ENCODE measurements around the gene CBY2. TPM values are rescaled to one million over a fixed set of nuclear protein-coding genes. Genes with fewer than 3 reads are reported as not detected.
"Not testable (repeated sequence)": the region's sequence is repeated elsewhere in the genome, so short reads cannot be mapped to it uniquely, and the experiment has no call there.

Gene CBY2
- total and polyA plus RNA-seq, 8 donors = not detected

DNA sequence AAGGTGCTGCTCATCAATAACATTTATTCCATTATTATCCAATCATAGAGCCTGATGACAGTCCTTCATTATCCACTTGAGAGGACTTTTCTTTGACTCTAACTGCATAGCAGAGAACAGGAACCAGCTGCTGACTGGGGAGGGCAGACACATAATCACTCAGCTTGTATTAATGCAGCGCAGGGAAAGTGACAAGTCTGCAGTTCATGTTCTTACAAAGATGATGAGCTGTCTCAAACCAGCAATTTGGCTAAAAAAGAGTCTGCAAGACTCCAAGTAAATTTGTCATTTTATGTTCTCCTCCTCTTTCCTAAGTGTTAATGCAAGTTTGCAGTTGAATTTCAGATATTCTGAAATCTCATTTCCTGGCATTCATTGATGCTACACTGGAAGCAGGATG is 40.0 kb upstream of the CBY2 start:
- Histone ChIP-seq H3K4me3 (no peak overlapping the region), H3K27ac (no peak overlapping the region), H3K36me3 (no peaks in the 10 kb centered on the region), H3K9me3 (no peaks in the 10 kb centered on the region), H3K4me1 (no peaks in the 10 kb centered on the region), H3K27me3 (no peaks in the 10 kb centered on the region)
- intact Hi-C loops (cut with DNase I) = no loop called here
- TF ChIP-seq, protein P1, sequence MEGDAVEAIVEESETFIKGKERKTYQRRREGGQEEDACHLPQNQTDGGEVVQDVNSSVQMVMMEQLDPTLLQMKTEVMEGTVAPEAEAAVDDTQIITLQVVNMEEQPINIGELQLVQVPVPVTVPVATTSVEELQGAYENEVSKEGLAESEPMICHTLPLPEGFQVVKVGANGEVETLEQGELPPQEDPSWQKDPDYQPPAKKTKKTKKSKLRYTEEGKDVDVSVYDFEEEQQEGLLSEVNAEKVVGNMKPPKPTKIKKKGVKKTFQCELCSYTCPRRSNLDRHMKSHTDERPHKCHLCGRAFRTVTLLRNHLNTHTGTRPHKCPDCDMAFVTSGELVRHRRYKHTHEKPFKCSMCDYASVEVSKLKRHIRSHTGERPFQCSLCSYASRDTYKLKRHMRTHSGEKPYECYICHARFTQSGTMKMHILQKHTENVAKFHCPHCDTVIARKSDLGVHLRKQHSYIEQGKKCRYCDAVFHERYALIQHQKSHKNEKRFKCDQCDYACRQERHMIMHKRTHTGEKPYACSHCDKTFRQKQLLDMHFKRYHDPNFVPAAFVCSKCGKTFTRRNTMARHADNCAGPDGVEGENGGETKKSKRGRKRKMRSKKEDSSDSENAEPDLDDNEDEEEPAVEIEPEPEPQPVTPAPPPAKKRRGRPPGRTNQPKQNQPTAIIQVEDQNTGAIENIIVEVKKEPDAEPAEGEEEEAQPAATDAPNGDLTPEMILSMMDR (IDR thresholded peaks at IDR 0.05) = no peak
- DNase-seq (no peak), ATAC-seq (no peak), FAIRE-seq (no peak)
- WGBS, 2 donors = 76 to 93% methylated on average over 1 of the region's 1 CpG

DNA sequence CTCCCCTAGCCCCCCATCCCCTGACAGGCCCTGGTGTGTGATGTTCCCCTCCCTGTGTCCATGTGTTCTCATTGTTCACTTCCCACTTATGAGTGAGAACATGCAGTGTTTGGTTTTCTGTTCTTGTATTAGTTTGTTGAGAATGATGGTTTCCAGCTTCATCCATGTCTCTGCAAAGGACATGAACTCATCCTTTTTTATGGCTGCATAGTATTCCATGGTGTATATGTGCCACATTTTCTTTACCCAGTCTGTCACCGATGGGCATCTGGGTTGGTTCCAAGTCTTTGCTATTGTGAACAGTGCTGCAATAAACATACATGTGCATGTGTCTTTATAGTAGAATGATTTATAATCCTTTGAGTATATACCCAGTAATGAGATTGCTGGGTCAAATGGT is 39.2 kb upstream of the CBY2 start:
- H3K27ac ChIP-seq; intact Hi-C loops (cut with DNase I); H3K36me3 ChIP-seq; H3K4me1 ChIP-seq; H3K9me3 ChIP-seq; DNase-seq; H3K27me3 ChIP-seq; H3K4me3 ChIP-seq; FAIRE-seq; ATAC-seq: not testable (repeated sequence)
- WGBS, 2 donors = 87 to 90% methylated on average over 1 of the region's 1 CpG

DNA sequence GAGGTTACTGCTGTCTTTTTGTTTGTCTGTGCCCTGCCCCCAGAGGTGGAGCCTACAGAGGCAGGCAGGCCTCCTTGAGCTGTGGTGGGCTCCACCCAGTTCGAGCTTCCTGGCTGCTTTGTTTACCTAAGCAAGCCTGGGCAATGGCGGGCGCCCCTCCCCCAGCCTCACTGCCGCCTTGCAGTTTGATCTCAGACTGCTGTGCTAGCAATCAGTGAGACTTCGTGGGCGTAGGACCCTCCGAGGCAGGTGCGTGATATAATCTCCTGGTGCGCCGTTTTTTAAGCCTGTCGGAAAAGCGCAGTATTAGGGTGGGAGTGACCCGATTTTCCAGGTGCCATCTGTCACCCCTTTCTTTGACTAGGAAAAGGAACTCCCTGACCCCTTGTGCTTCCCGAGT is 32.5 kb upstream of the CBY2 start:
- H3K36me3 ChIP-seq; H3K27me3 ChIP-seq; intact Hi-C loops (cut with DNase I); H3K4me3 ChIP-seq; DNase-seq; H3K4me1 ChIP-seq; H3K9me3 ChIP-seq; ATAC-seq; H3K27ac ChIP-seq; FAIRE-seq: not testable (repeated sequence)
- WGBS, 2 donors = 55 to 64% methylated on average over 10 to 13 of the region's 14 CpGs

DNA sequence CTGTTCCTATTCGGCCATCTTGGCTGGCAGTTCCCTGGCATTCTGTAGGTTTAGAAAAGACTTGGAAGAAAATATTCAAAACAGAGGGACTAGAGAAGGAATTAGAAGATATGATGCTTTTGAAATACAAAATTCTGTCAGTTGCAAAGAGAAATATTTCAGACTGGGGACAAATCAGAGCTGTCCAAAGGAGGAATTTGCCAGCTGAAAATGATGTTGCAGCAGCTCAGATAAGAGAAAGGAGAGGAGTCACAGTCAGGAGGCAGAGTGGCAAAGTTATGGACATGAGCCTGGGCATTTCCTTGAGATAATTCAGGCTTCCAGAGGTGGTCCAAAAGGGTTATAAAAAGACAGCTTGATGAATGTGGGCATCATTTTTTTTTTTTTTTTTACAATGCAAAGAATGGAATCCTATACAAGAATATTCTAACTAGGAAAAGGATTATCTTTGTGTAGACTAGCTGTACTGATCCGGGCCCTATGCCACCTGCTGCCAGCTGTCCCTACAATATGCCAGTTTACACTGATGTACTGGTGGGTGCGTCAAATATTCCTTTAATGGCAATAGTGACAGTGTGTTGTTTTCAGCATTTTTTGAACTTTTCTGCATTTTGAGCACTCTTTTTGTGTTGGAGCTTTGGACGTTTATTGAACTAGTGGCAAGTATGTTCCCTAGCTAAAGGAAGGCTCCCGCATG is 31.8 kb upstream of the CBY2 start:
- H3K9me3 ChIP-seq = no peaks in the 10 kb centered on the region
- intact Hi-C loops (cut with DNase I) = no loop called here
- H3K4me3 ChIP-seq = no peak overlapping the region
- no peak for DNase-seq
- TF ChIP-seq, protein P1 (IDR thresholded peaks at IDR 0.05) = no peak
- no peak for FAIRE-seq
- H3K27ac ChIP-seq = no peak overlapping the region
- H3K27me3 ChIP-seq = no peaks in the 10 kb centered on the region
- 77 to 91% methylated on average over 5 of the region's 5 CpGs for WGBS, 2 donors
- no peaks in the 10 kb centered on the region for H3K4me1 ChIP-seq
- no peak for ATAC-seq
- no peaks in the 10 kb centered on the region for H3K36me3 ChIP-seq

DNA sequence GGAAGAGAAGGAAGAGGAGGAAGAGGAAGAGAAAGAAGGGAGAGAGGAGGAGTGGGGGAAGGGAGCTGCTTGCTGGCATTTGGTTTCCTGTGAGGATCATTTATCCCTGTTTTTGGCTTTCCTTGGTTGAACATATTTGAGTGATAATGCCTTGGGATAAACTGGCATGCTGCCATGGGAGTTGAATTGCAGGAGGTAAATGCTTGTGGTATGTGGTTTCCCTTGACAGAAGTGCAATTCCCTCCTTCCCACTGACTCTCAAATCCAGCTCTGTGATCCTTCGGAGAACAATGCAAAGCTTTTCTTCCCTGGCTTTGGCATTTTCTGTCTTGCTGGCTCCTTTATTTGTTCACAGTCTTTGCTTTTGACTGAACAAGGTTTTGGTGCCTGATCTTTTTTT is 27.2 kb upstream of the CBY2 start:
- ATAC-seq = no peak
- intact Hi-C loops (cut with DNase I) = no loop called here
- Histone ChIP-seq H3K27me3 (no peaks in the 10 kb centered on the region), H3K27ac (no peak overlapping the region), H3K9me3 (no peaks in the 10 kb centered on the region), H3K4me1 (no peaks in the 10 kb centered on the region), H3K4me3 (no peak overlapping the region), H3K36me3 (no peaks in the 10 kb centered on the region)
- FAIRE-seq = no peak
- 39 to 71% methylated on average over 1 of the region's 1 CpG for WGBS, 2 donors
- TF ChIP-seq, protein P1 (IDR thresholded peaks at IDR 0.05) = no peak
- DNase-seq = no peak

DNA sequence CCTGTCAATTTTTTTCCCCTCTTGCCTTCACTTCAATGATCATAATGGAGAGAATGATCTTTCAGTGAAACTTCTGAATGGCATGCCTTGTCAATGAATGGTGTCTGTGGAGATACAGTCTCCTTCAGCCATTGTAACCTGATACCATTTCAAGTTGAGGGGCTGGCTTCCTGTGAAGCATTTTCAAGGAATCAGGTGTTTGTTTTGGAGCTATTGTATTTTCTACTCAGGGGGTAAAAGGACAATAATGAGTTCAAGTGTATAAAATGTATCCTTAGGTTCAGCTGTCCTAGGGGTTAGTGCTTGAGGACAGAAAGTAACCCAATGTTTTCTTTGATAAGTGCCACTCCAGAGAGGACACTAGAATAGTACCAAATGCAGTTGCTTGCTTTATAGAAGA is 23.8 kb upstream of the CBY2 start:
- TF ChIP-seq, protein P1 (IDR thresholded peaks at IDR 0.05) = no peak
- no peaks in the 10 kb centered on the region for H3K36me3 ChIP-seq
- no peaks in the 10 kb centered on the region for H3K9me3 ChIP-seq
- FAIRE-seq = no peak
- no peak for ATAC-seq
- intact Hi-C loops (cut with DNase I) = no loop called here
- no peak for DNase-seq
- no peaks in the 10 kb centered on the region for H3K27me3 ChIP-seq
- no peak overlapping the region for H3K27ac ChIP-seq
- H3K4me1 ChIP-seq = no peaks in the 10 kb centered on the region
- H3K4me3 ChIP-seq = no peak overlapping the region
